Measurements from ENCODE around the gene CALY.
"Not testable (repeated sequence)": the region's sequence is repeated elsewhere in the genome, so short reads cannot be mapped to it uniquely, and the experiment has no call there.

Gene CALY

GRCh38 chr10:133328358-133329343 lies 8.0 kb downstream of the CALY start:
- no peak for DNase-seq

DNA sequence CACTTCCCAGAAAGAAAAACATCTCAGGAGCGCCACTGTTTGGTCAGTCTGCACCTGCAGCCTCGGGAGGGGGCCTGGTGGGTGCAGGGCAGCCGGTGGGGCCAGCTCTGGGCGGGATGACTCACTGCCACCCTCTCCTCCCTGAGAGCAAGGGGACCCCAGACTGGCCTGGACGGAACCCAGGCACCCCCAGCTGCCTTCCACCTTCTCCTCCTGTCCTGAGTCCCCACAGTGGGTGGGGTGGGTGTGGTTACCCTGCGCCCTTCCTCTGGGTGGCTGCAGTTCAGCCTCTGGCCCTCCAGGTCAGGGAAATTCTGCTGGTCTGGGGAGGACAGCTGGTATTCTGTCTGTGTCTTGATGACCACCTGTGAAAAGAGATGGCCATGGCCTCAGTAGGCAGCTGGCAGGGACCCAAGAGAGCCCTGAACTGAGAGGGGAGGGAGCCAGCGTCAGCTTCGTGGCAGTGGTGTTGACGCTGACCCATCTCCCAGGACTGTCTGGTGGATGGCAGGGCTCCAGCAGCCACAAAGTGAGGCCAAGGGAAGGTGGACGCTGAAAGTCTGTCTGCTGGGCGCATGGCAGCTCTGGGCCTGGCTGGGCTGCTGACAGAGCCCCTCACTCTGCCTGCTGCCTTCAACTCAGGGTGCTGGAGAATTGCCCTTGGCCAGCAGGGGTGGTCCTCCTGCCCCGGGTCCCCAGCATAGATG lies 8.9 kb downstream of the CALY start:
- no peak for DNase-seq

GRCh38 chr10:133326745-133327650 lies 9.7 kb downstream of the CALY start:
- DNase-seq: no peak

GRCh38 chr10:133326223-133326551 lies 10.5 kb downstream of the CALY start:
- no peak for DNase-seq

GRCh38 chr10:133325440-133326222 lies 11.1 kb downstream of the CALY start:
- DNase-seq: no peak

DNA sequence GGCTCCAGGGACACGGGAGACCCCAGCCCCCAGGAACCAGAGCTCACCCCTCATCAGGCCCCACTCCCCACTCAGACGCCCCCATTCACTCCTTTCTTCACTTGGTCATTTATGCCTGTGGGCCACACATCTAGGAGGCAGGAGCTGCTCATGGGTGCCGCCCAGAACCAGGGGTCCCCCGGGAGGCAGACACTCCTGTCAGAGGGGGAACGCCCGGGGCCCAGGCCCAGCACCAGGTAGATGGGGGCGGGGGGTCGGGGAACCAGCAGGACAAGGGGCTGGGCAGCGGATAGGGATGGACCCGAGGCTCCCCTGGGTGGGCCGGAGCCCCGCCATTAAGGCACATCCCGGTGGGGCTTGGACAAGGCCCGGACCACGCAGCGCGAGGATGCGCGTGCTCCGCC lies 11.8 kb downstream of the CALY start:
- no peak for DNase-seq

DNA sequence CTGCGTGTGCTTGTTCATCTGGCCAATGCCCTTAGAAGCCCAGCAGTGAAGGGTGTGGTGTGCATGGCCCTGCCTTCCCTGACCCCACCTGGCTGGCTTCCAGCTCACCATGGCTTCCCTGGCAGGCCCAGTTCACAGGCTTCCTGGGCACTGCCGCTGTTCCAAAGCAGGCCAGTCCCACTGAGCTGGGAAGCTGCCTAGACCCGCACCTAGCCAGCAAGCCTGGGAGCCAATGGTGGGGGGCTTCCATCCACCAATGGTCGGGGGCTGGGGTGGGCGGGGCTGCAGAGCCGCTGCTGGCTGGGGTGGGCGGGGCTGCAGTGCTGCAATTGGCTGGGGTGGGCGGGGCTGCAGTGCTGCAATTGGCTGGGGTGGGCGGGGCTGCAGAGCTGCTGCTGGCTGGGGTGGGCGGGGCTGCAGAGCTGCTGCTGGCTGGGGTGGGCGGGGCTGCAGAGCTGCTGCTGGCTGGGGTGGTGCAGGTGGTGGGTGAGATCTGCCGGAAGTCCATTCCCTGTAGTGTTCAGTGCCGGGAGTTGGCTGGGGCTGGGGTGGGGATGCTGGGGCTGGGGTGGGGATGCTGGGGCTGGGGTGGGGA lies 12.4 kb downstream of the CALY start:
- peak; percentile 53 for DNase-seq

GRCh38 chr10:133322064-133322709 lies 14.5 kb downstream of the CALY start:
- DNase-seq: not testable (repeated sequence)

- DNase-seq: not testable (repeated sequence)
These were observed 15.8 kb downstream of the CALY start for GRCh38 chr10:133320852-133321422.

DNA sequence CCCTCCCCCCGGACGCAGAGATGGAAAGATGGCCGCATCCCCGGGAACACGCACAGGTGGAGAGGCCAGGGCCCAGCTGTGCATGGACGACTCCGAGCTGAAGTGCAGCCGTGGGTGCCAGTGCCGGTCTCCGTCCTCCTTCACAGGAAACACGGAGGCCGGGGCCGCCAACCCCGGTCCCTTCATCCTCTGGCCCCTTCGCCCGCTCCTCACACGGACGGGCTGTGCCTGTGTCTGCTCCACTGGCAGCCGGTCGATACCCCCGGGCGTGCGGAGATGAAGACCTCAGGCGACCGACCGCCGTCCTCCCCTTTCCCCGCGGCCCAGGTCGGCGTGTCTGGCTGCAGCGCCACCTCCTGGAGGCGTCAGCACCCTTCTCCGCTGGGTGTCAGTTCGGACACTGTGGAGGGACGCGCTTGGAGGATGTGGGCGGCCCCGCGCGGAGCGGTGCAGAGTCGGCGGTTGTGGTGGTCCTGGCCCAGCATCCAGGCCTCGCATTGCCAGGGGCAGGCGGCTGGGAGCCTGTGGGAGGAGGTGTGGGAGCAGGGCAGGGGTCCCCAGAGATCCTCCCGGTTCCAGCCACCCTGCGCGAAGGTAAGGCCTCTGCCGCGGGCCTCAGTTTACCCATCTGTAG lies 18.1 kb downstream of the CALY start:
- peak; percentile 61 for DNase-seq

GRCh38 chr10:133316732-133317131 lies 20.0 kb downstream of the CALY start:
- no peak for DNase-seq

DNA sequence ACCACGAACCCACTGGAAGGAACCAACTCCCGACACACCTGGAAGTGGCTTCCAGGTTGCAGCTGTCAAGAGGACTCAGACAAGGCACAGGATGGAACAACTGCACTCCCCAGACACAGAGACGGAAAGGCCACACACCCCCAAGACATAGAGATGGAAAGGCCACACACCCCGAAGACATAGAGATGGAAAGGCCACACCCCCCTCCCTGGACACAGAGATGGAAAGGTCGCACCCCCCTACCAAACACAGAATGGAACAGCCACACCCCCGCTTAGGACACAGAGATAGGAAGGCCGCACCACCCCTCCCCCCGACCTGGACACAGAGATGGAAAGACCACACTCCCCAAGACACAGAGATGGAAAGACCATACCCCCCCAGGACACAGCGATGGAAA lies 20.4 kb downstream of the CALY start:
- no peak for DNase-seq

DNA sequence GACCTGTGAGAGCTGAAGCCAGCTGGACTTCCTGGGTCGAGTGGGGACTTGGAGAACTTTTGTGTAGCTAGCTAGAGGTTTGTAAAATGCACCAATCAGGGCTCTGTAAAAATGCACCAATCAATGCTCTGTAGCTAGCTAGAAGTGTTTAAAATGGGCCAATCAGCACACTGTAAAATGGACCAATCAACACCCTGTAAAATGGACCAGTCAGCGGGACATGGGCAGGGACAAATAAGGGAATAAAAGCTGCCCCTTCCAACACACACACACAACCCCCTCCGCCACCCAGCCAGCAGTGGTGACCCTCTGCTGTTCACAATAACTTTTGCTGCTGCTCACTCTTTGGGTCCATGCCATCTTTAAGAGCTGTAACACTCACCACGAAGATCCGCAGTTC lies 20.8 kb downstream of the CALY start:
- DNase-seq: no peak

GRCh38 chr10:133314911-133315310 lies 21.8 kb downstream of the CALY start:
- DNase-seq: no peak

GRCh38 chr10:133313192-133313591 lies 23.5 kb downstream of the CALY start:
- no peak for DNase-seq

GRCh38 chr10:133312769-133313145 lies 23.9 kb downstream of the CALY start:
- DNase-seq: no peak

DNA sequence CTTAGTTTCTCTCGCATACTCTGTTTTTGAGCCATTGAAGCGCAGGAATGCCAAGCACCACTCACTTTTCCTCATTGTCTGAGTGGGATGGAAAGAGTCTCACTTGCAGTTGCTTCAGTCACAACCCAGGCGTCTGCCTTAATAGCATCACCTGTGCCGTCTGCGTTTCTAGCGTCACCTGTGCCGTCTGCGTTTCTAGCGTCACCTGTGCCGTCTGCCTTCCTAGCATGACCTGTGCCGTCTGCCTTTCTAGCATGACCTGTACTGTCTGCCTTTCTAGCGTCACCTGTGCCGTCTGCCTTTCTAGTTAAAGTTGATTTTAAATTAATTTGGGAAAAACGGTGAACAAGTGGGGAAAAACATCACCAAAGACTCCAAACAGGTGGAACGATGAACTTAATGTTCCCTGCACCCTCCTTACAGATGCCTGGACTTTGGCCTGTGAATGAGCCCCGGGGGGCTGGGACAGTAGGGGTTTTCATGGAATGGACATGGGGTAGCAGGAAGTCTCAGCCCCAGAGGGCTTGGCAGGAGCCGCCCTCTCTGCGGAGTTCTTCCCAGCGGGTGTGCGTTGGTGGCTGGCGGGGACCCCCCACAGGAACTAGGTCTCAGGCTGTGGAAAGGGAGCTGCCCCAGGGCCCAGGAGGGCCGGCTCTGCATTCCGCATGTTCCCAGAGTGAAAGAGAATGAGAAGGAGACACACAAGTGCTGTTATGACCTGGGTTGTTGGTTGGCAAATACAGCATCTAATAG lies 24.5 kb downstream of the CALY start:
- DNase-seq: no peak

GRCh38 chr10:133311570-133311969 lies 25.1 kb downstream of the CALY start:
- DNase-seq: no peak

DNA sequence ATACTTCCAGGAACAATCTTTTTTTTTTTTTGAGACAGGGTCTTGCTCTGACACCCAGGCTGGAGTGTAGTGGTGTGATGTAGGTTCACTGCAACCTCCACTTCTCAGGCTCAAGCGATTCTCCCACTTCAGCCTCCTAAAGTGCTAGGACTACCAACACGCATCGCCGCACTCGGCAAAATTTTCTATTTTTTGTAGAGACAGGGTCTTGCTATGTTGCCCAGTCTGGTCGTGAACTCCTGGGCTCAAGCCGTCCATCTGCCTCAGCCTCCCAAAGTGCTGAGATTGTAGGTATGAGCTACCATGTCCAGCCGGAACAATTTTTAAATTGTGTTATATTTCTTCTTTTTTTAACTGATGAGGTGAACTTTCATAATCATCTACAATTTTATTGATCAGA lies 25.9 kb downstream of the CALY start:
- DNase-seq: no peak

DNA sequence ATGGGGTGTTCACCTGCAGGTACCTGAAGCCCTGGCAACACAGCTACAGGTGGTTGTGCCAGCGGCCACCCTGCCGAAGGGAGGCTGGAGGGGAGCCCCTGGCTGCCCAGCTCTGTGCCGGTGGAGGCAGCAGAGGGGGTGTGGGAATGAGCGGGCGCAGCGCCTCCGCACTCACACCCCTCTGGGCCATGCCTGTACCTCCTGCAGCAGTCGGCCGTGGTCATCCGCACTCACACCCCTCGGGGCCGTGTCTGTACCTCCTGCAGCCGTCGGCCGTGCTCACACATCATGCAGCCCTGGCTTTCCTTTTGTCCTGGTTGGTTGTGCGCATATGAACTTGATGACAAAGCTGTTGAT lies 26.3 kb downstream of the CALY start:
- no peak for DNase-seq

Data from stimulated activated CD4-positive, alpha-beta T cell treated with anti-CD3 and anti-CD28 coated beads, Interleukin-12 subunit alpha, Interleukin-12 subunit beta, amount 100 ng/mL, for 4 hours (primary cell).